OCI-LY3 (cell line): ENCODE results near the gene PDLIM4.

Experiments
- H2AFZ ChIP-seq: fragments of 200-600, 300-600 bp; shearing (Covaris generic); 2 replicates; pipeline ENCODE4 v1.6.0; 2014; ENCODE audit warnings: antibody characterized with exemption, low read depth, low read length
- H3K27ac ChIP-seq: fragments of 200-600, 300-600 bp; sonication (generic); 2 replicates; pipeline ENCODE4 v1.5.1; 2014; ENCODE audit warnings: mild to moderate bottlenecking, low read length, moderate library complexity, mixed read lengths
- H3K27me3 ChIP-seq: fragments of 200-600, 300-600 bp; sonication (generic); 2 replicates; pipeline ENCODE4 v1.6.1; 2014; ENCODE audit warnings: low read depth, low read length, mixed read lengths
- H3K36me3 ChIP-seq: fragments of 200-600, 300-600 bp; sonication (generic); replicated peaks from 2 replicates; pipeline ENCODE3; 2014; ENCODE audit warnings: low read depth, low read length, mixed read lengths
- H3K4me1 ChIP-seq: fragments of 300-600, 200-600 bp; sonication (generic); 2 replicates; pipeline ENCODE4 v1.6.1; 2014; ENCODE audit warnings: low read length, mixed read lengths
- H3K4me2 ChIP-seq: fragments of 200-600, 300-600 bp; sonication (generic); 2 replicates; pipeline ENCODE4 v1.6.1; 2014; ENCODE audit warnings: low read length, mixed read lengths
- H3K4me3 ChIP-seq: fragments of 300-600, 200-600 bp; sonication (generic); 2 replicates; pipeline ENCODE4 v1.5.1; 2014; ENCODE audit warnings: antibody characterized with exemption, mild to moderate bottlenecking, low read length, moderate library complexity
- H3K79me2 ChIP-seq: fragments of 300-600, 200-600 bp; shearing (Covaris generic); 2 replicates; pipeline ENCODE4 v1.6.1; 2014; ENCODE audit warnings: mild to moderate bottlenecking, low read length, mixed read lengths
- H3K9ac ChIP-seq: fragments of 300-600, 200-600 bp; shearing (Covaris generic); 2 replicates; pipeline ENCODE4 v1.6.0; 2014; ENCODE audit warnings: mild to moderate bottlenecking, low read length, moderate library complexity
- H3K9me3 ChIP-seq: fragments of 200-600, 300-600 bp; shearing (Covaris generic); 2 replicates; pipeline ENCODE4 v1.6.1; 2014; ENCODE audit warnings: low read length, mixed read lengths; ENCODE audit not compliant: insufficient read depth
- H4K20me1 ChIP-seq: fragments of 200-600, 300-600 bp; sonication (generic); 2 replicates; pipeline ENCODE4 v1.6.1; 2016; ENCODE audit warnings: low read length, mixed read lengths; ENCODE audit not compliant: insufficient read depth
- EZH2phosphoT487 ChIP-seq: fragments of 200-600 bp; shearing (Covaris generic); IDR thresholded peaks from 2 replicates; pipeline ENCODE4 v1.6.1; 2018; ENCODE audit warnings: antibody characterized with exemption, mixed run types, low read depth
- TF ChIP-seq, protein P1 (sequence below): fragments of 200-600, 300-600 bp; sonication (generic); IDR thresholded peaks from 2 replicates; pipeline ENCODE4 v1.5.1; 2014; ENCODE audit warnings: antibody characterized with exemption, low read length, low read depth

Gene PDLIM4

DNA sequence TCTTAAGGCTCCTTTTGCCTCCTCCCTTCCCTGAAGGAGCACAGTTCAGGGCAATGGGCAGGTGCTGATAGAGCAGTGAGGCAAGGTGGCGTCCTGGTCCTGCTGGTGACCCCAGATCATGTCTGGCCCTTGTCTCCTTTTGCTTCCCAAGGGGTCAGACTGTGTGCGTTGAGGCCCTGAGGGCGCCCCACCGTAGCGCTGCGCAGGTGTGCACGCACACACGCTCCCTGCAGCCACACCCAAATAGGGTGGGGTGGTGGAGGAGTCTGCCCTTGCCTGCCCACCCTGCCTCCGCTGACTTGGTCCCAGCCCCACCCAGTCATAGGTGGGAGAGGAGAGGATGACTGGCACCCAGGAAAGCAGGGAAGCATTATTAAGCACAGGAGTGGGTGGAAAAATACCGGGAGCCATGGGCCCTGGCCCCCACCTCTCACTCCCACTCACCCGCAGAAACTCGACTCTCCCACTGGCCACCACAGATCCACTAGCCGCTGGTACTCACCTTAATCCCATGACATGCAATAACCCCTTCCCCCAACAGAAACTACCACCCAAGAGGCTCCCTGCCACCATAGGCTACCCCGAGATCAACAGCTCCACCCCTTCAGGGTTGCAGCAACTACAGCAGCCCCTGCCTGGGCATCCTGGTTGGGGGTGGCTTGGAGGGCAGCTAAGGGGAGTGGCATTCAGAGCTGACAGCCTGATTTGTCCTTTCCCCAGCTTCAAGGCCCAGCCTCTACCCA lies 16.7 kb downstream of the PDLIM4 start:
- no peaks in the 10 kb centered on the region for H3K36me3 ChIP-seq
- H3K27me3 ChIP-seq, result no peaks in the 10 kb centered on the region; the same call in 1 of the 2 replicates
- H3K9me3 ChIP-seq, result no peaks in the 10 kb centered on the region
- H2AFZ ChIP-seq, result no peak overlapping the region
- no peak overlapping the region for H3K4me2 ChIP-seq
- TF ChIP-seq, protein P1, sequence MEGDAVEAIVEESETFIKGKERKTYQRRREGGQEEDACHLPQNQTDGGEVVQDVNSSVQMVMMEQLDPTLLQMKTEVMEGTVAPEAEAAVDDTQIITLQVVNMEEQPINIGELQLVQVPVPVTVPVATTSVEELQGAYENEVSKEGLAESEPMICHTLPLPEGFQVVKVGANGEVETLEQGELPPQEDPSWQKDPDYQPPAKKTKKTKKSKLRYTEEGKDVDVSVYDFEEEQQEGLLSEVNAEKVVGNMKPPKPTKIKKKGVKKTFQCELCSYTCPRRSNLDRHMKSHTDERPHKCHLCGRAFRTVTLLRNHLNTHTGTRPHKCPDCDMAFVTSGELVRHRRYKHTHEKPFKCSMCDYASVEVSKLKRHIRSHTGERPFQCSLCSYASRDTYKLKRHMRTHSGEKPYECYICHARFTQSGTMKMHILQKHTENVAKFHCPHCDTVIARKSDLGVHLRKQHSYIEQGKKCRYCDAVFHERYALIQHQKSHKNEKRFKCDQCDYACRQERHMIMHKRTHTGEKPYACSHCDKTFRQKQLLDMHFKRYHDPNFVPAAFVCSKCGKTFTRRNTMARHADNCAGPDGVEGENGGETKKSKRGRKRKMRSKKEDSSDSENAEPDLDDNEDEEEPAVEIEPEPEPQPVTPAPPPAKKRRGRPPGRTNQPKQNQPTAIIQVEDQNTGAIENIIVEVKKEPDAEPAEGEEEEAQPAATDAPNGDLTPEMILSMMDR, result no peak
- no peak for TF ChIP-seq EZH2phosphoT487
- H3K9ac ChIP-seq, result no peak overlapping the region
- no peaks in the 10 kb centered on the region for H4K20me1 ChIP-seq
- no peak overlapping the region for H3K4me3 ChIP-seq
- no peaks in the 10 kb centered on the region for H3K79me2 ChIP-seq
- H3K4me1 ChIP-seq, result peaks cover 5% of the 10 kb centered on the region
- no peak overlapping the region for H3K27ac ChIP-seq

DNA sequence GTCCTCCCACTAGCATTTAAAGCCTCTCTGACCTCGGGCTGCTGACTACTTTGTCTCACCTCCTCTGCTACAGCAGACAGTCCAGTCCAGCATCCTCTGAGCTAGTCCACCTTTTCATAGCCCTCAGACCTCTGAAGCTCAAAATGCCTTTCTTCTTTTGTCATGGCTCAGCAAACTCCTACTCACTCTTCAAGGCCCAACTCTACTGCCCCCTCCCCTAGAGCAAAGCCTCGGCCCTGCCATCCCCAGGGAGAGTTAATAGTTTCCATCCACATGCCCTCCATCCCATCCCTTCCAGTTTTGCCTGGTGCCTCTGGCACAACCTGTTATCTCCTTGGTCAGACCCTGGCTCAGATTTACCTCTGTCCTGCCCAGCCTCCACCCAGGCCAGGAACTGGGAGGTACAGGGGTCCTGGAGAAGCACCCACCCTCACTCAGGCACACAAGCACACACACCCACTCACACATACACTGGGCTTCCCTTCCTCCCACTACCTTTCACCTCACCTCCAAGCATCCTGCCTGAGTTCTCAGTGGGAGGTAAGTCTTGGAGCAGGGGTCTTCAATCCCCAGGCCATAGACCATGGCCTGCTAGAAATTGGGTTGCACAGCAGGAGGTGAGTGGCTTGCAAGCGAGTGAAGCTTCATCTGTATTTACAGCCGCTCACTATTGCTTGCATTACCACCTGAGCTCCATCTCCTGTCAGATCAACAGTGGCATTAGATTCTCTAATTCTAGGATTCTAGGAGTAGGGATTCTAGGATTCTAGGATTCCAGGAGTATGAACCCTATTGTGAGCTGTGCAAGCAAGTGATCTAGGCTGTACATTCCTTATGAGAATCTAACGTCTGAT lies 18.1 kb downstream of the PDLIM4 start:
- Histone ChIP-seq H3K9ac (no peak overlapping the region), H4K20me1 (no peaks in the 10 kb centered on the region), H2AFZ (no peak overlapping the region), H3K79me2 (no peaks in the 10 kb centered on the region), H3K4me3 (no peak overlapping the region), H3K27ac (no peak overlapping the region), H3K36me3 (no peaks in the 10 kb centered on the region), H3K9me3 (no peaks in the 10 kb centered on the region), H3K27me3 (no peaks in the 10 kb centered on the region; the same call in 1 of the 2 replicates), H3K4me2 (no peak overlapping the region), H3K4me1 (no peaks in the 10 kb centered on the region)
- TF ChIP-seq, protein P1, result no peak
- no peak for TF ChIP-seq EZH2phosphoT487

DNA sequence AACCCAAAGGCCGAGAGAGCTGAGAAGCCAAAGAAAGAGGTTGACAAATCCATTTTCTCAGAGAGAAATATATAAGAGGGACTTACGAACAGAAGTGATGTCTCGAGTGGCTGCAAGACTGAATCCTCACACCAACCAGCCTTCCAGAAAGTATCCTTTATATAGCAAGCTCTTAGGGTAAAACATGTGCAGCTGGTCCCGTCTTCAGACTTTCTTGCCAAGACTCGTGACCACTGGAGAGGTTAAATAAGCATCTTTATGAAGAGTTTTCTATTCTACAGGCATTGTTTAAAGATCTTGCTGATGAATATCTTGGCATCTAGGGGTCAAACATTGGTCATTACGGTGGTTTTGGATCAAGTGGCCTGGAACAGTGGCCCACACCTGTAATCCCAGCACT lies 19.8 kb downstream of the PDLIM4 start:
- Histone ChIP-seq H3K4me2 (no peak overlapping the region), H3K27ac (no peak overlapping the region), H3K79me2 (no peaks in the 10 kb centered on the region), H4K20me1 (no peaks in the 10 kb centered on the region), H3K36me3 (no peaks in the 10 kb centered on the region), H3K27me3 (no peaks in the 10 kb centered on the region; the same call in 1 of the 2 replicates), H3K9me3 (no peaks in the 10 kb centered on the region), H3K9ac (no peak overlapping the region), H2AFZ (no peak overlapping the region), H3K4me1 (no peaks in the 10 kb centered on the region), H3K4me3 (no peak overlapping the region)
- no peak for TF ChIP-seq EZH2phosphoT487
- TF ChIP-seq, protein P1, result no peak
